ENCODE data around the gene KSR2.
"Not testable (repeated sequence)": the region's sequence is repeated elsewhere in the genome, so short reads cannot be mapped to it uniquely, and the experiment has no call there.

Gene KSR2

GRCh38 chr12:117742721-117743120 is 226.1 kb downstream of the KSR2 start:
- no peak for DNase-seq

- DNase-seq = no peak
Observed at GRCh38 chr12:117738233-117738632, 230.6 kb downstream of the KSR2 start.

GRCh38 chr12:117733549-117733805 is 235.3 kb downstream of the KSR2 start:
- no peak for DNase-seq

- no peak for DNase-seq
Observed at GRCh38 chr12:117732761-117733548, 235.8 kb downstream of the KSR2 start.

GRCh38 chr12:117731131-117731530 is 237.7 kb downstream of the KSR2 start:
- not testable (repeated sequence) for DNase-seq

GRCh38 chr12:117727301-117727700 is 241.5 kb downstream of the KSR2 start:
- no peak for DNase-seq

- no peak for DNase-seq
Observed at GRCh38 chr12:117724543-117724942, 244.2 kb downstream of the KSR2 start.

- DNase-seq = no peak
Observed at GRCh38 chr12:117718559-117718958, 250.2 kb downstream of the KSR2 start.

GRCh38 chr12:117718141-117718540 is 250.6 kb downstream of the KSR2 start:
- no peak for DNase-seq

GRCh38 chr12:117714203-117714602 is 254.6 kb downstream of the KSR2 start:
- no peak for DNase-seq

GRCh38 chr12:117710121-117710520 is 258.7 kb downstream of the KSR2 start:
- DNase-seq = no peak

GRCh38 chr12:117707861-117708260 is 260.9 kb downstream of the KSR2 start:
- DNase-seq = no peak

GRCh38 chr12:117703584-117703983 is 265.2 kb downstream of the KSR2 start:
- DNase-seq = no peak

- no peak for DNase-seq
Observed at GRCh38 chr12:117702741-117703140, 266.0 kb downstream of the KSR2 start.

GRCh38 chr12:117699575-117699974 is 269.2 kb downstream of the KSR2 start:
- no peak for DNase-seq

GRCh38 chr12:117699118-117699517 is 269.7 kb downstream of the KSR2 start:
- DNase-seq = no peak

- no peak for DNase-seq
Observed at GRCh38 chr12:117695956-117696355, 272.8 kb downstream of the KSR2 start.

- DNase-seq = no peak
Observed at GRCh38 chr12:117692512-117692911, 276.3 kb downstream of the KSR2 start.

- no peak for DNase-seq
Observed at GRCh38 chr12:117689857-117690256, 278.9 kb downstream of the KSR2 start.

GRCh38 chr12:117688446-117688845 is 280.3 kb downstream of the KSR2 start:
- DNase-seq = no peak

- DNase-seq = no peak
Observed at GRCh38 chr12:117686911-117687377, 281.8 kb downstream of the KSR2 start.

GRCh38 chr12:117686210-117686609 is 282.6 kb downstream of the KSR2 start:
- DNase-seq = no peak

- no peak for DNase-seq
Observed at GRCh38 chr12:117685110-117685926, 283.5 kb downstream of the KSR2 start.

GRCh38 chr12:117684471-117684870 is 284.3 kb downstream of the KSR2 start:
- no peak for DNase-seq

All from NCI-H446 treated with DMSO at 0.1 percent for 48 hours (cell line).